ENCODE results near the gene ANO6.
"Not testable (repeated sequence)": the region's sequence is repeated elsewhere in the genome, so short reads cannot be mapped to it uniquely, and the experiment has no call there.

The ANO6 gene

DNA sequence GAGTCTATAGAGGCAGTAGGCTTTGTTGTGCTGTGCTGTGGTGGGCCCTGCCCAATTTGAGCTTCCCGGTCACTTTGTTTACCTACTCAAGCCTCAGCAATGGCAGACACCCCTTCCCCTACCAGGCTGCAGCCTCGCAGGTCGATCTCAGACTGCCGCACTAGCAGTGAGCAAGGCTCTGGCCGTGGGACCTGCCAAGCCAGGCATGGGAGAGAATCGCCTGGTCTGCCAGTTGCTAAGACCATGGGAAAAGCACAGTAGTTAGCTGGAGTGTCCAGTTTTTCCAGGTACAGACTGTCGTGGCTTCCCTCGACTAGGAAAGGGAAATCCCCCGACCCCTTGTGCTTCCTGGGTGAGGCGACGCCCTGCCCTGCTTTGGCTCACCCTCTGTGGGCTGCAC lies 26.3 kb downstream of the ANO6 start:
- DNase-seq (ENCODE audit: low spot score) (no peak), FAIRE-seq (no peak)

DNA sequence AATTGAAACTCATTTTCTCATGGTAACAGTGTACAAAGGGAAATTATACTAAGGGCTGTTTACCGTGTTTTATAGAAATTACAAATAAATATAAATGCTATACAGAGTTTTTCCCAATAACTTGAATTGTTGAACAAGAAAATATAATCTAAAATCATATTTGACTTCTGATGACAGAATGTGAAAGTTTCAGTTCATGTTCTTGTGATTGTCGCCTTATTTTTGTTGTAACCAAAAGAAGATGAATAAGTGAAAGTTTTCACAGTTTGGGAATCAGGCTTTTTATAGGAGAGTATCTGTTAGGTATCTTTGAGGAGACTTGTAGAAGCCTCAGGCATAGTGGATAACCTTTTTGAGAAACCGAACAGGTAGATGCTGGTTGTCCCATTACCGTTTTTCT lies 28.1 kb downstream of the ANO6 start:
- FAIRE-seq (no peak), DNase-seq (ENCODE audit: low spot score) (no peak)

DNA sequence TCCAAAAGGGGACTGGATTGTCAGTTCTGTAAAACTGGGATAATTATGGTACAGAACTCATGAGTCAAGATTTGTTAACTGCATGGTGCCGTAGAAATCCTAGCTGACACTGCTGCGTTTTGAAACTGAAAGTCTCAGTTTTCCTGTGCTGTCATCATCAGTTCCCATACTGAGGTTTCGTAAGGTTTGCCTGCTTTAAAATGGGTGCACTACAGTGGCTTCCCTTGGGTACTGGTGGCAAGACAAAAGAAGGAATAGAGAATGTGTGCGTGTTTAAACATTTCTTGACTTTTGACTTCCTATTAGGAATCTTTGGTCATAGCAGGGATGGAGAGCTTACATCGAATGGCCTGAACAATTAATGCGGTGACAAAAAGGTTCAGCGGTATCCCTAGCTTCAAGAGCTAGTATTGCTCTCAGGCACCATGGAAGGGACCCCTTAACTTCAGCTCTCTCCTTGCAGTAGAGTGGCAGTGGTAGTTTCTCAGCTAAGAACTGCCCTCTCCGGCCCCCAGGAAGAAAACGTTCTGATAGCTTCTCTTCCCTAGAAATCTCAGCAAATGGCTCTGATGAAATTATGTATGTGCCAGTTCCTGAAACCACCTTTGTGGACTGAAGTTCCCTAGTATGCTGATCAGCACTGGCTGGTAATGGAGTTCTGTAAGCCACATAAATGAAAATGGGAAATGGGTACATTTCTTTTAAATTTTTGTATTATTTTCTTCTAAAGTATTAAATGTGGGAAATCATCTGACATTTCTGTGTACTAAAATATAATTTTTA lies 28.9 kb downstream of the ANO6 start:
- DNase-seq (ENCODE audit: low spot score) (no peak), FAIRE-seq (no peak)

DNA sequence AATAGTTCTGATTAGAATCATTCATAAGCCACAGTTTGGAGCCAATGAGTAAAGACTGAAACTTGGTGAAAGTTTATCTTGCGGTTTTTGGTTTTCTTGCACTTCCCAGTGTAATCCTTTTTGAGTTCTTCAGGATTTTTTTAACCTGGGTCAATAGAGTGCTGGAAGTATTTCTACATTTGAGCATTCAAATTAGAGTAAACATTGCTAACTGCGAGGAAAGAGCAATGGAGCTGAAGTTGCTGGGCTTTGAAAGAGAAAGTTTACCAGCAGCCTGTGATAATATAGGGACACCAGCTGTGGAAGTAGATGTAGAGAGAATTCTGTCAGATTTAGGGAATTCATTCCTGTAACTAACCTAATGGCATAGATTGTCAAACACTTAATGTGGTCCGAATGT lies 30.3 kb downstream of the ANO6 start:
- DNase-seq (ENCODE audit: low spot score), result no peak
- FAIRE-seq, result no peak

DNA sequence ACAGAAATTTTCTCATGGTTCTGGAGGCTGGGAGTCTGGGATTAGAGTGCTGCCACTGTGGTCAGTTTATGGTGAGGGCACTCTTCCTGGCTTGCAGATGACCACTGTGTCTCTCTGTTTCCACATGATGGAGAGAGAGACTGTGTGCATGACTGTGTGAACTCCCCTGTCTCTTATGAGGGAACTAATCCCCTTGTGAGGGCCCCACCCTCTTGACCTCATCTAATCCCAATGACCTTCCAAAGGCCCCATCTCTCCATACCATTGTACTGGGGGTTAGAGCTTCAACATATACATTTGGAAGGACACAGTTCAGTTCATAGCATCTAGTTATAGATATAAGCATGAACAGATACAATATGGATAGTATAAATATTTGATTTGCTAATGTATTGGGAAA lies 31.7 kb downstream of the ANO6 start:
- FAIRE-seq (no peak), DNase-seq (ENCODE audit: low spot score) (no peak)

DNA sequence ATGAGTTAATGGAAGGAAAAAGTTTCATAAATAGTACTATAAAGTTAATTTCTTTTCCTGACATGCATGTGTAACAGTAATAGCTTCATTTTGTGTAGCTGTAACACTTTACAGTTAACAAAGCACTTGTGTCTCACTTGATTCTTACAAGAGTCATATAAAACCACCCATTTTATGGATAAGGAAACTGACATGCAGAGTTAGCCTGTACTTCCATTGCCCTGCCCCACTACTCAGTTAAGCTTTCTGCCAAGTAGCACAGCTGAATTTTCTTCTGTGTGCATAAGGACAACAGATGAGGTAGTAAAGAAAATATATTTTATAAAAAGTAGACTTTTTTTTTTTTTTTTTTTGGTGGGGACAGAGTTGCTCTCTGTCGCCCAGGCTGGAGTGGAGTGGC lies 32.2 kb downstream of the ANO6 start:
- FAIRE-seq (no peak), DNase-seq (ENCODE audit: low spot score) (no peak)

DNA sequence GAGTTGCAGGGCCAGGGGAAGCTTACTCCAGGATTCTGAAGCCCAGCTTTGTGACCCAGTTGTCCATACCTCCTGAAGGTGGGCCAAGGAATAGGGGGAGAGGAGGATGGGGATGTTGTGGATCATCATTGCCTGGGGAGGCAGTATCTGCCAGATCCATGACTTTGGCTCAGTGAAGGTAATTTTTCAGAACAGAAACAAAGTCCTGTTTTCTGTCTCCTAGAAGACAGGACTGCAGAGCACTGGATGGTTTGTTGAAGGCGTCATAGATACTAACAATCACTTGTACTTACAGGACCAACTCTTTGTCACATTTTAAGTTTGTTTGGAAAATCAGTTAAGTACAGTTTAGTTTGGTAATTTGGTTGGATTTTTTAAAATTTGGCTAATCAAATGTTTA lies 38.4 kb downstream of the ANO6 start:
- FAIRE-seq (no peak), DNase-seq (ENCODE audit: low spot score) (no peak)

DNA sequence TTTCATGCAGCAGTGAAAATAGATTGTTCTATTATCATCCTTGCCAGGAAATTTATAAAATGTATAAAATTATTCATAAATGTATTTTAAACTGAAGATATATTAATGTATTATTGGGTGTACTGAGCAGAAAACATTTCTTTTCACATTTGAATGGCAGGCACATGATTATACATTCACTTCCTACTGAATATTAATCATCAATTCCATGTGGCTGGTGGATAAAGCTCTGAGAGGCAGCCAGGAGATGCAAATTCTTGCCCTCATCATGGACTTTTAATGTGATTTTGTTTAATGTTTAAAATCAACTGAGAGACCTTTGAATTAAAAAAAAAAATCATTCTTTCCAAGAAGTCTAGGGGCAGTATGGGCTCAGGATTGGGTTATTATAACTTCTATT lies 40.8 kb downstream of the ANO6 start:
- DNase-seq (ENCODE audit: low spot score) (no peak), FAIRE-seq (no peak)

DNA sequence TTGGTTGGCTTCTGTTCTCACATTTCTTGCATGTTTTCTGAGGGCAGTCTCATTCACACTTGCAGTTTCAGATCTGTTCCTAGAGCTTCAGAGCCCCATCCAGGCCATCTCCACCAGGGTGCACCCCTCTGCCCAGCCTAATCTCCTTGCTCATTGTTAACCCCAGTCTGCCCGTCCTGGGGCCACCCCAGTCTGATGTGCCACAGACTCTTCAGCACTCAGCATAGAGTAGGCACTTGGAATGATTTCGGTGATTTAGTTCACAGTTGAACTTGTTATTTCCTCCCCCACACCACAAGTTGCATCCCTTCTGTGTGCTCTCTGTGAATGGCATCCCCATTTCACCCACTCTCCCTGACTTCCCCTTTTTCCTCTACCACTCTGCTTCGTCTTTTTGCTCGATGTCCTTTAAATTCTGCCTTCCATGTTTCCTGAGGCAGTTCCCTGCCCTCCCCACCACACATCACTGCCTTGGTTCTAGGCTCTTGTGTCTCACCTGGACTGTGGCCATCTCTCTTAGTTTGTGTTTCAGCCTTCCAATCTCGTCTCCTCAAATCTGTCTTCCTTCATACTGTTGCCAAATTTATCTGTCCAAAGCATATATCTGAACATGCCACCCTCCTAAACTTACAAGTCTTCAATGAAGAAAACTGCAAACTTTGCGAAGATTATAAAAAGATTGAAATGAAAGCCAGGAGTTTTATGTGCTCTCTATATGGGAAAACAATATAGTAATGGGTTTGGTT lies 41.5 kb downstream of the ANO6 start:
- DNase-seq (ENCODE audit: low spot score) (no peak), FAIRE-seq (no peak)

DNA sequence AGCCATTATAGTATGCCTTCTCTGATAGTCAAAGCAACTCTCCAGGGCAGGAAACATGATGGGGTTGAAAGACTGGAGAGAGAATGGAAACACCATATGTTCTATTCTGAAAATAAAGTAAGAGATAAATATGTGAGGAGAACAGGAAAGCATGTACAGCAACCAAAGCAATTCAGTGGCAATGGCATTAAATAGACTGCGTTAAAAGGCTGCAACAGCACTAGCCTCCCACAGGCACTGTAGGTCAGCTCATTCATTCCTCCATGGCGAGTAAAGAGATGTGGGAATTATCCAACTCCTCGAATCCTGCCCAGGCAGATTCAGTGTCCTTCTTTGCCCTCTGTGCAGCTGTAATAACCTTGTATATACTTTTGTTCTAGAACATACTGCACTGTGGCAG lies 43.8 kb downstream of the ANO6 start:
- DNase-seq (ENCODE audit: low spot score), result no peak
- FAIRE-seq, result no peak

DNA sequence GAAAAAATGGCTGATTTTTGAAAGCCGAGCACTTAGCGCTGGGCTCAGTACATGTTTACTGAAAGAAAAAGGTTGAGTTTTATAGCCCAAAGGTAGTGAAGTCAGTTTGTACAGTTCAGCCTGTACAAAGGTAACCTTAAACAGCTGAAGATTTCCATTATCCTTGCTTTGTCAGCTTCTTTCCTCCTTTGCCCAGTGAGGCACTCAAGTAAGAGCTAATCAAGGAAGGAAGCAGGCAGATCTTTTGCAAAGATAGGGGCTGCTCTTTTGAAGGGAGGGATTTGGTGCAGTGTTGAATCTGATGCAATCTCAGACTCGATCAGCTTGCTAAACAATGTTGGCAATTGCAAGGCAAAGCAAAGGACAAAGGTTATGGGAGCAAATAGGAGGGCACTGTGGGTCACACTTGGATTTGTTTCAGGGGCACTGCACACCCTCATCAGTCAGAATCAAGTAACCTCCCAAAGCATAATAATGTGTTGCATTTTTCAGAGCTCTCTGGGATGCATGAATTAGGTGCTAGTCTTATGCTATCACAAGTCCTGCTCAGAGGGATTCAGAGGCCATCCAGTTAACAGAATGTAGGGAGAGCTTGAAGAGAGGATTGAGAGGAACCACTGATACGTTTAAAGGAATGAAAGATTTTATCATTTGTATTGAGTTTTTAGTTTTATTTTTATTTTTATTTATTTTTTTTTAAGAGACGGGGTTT lies 44.4 kb downstream of the ANO6 start:
- DNase-seq (ENCODE audit: low spot score) (no peak), FAIRE-seq (no peak)

DNA sequence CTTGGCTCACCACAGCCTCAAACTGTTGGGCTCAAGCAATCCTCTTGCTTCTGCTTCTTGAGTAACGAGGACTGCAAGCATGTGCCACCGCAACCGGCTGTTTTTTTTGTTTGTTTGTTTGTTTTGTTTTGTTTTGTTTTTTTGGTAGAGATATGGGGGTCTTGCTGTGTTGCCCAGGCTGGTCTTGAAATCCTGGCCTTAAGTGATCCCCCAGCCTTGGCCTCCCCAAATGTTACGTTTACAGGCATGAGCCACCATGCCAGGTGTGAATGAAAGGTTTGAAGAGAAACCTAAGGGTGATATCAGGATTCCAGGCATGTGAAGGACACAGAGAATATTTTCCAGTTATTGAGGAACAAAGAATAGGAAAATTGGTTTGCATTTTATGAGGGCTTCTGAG lies 45.0 kb downstream of the ANO6 start:
- no peak for FAIRE-seq
- no peak for DNase-seq (ENCODE audit: low spot score)

DNA sequence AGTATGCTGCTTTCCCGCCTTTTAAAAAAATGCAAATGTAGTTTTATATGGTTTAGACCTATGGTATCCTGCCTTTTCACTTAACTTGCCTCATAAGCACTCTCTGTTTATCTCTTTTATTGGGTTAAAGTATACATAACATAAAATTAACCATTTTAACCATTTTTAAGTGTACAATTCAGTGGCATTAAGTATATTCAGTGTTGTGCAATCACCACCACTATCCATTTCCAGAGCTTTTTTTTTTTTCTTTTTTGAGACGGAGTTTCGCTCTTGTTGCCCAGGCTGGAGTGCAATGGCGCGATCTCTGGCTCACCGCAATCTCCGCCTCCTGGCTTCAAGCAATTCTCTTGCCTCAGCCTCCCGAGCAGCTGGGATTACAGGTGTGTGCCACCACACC lies 46.3 kb downstream of the ANO6 start:
- DNase-seq (ENCODE audit: low spot score); FAIRE-seq: not testable (repeated sequence)

DNA sequence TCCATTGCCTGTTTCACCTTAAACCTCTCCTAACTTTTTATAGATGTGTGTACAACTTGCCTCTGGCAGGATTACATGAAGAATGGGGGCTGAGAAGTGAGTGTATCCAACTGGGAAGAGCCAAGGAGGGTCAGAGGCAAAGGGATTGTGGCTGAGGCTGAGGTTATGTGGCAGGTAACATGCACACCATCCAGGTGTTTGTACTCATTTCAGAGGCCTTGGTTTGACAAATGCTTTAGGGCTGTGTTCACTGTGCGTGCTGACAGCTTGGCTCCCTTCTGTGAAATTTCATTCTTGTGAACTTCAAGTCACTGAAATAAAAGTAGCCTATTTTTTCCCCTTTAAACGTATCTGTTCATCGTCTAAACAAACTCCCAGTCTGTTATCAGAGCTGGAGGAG lies 47.7 kb downstream of the ANO6 start:
- FAIRE-seq, result no peak

DNA sequence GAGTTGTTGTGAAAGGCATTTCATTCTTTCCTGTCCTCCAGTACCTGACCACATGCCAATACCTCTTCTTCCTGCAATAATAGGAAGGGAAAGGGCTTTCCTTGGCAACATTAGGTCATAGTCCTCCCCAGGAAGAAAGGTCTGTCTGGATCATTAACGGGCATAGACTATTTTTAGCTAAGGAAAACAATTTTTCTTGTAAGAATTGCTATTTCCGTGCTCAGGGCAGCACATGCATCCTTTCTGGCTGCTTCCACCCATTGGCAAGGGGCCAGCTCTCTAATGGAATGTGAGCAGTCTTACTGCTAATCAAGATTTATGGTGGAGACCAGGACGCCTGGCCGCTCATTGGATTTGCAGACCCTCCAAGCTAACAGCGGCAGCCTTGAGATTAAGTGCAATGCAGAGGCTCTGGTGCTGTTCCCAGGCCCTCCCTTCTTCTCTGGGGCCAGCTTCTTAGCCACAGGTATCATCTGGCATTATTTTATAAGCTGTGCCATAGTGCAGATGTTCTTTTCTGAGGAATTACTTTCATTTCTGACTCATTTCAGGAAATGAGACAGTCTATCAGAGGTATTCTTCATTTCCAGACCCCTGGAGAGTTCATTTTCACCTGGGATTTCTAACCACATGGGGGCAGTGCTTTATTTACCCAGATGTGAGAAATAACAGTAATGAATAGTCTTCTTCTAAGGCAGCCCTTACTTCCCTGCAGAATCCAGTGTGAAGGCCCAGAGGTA lies 52.9 kb downstream of the ANO6 start:
- DNase-seq (ENCODE audit: low spot score) (peak; percentile 69), FAIRE-seq (peak; percentile 61)

More for the DNA sequence above, 47.7 kb downstream of the ANO6 start:
- no peak for DNase-seq (ENCODE audit: low spot score)

DNA sequence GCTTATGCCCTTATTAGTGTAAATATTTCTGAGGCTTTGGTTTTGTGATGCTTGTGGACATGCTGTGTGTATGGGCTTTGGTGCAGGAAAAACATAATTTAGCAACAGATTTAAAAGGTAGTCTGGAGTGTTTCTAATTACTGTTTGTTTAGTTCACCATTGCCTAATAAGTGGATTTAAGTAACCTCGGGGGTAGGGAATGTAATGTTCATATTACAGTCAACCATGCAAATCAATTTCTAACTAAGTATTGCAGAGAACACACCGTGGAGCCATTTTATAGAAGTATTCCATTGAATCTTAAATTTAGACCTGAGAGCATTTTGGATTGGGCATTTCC lies 53.5 kb downstream of the ANO6 start:
- no peak for FAIRE-seq
- no peak for DNase-seq (ENCODE audit: low spot score)

DNA sequence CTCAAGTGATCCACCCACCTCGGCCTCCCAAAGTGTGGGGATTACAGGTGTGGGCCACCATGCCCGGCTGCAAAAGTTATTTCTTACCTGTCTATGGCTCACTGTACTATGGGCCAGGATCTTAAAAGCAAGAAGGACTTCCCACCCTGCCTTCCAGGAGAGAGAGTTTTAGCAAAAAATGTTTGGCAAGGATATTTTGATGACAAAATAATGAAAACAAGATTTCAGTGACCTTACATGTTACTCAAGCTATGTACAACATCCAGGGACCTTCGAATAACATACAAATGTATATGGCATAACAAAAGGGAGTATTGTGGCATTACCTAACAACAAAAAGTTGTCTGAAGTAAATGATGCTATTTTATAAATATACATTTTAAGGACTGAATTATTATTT lies 55.1 kb downstream of the ANO6 start:
- FAIRE-seq (no peak), DNase-seq (ENCODE audit: low spot score) (no peak)

DNA sequence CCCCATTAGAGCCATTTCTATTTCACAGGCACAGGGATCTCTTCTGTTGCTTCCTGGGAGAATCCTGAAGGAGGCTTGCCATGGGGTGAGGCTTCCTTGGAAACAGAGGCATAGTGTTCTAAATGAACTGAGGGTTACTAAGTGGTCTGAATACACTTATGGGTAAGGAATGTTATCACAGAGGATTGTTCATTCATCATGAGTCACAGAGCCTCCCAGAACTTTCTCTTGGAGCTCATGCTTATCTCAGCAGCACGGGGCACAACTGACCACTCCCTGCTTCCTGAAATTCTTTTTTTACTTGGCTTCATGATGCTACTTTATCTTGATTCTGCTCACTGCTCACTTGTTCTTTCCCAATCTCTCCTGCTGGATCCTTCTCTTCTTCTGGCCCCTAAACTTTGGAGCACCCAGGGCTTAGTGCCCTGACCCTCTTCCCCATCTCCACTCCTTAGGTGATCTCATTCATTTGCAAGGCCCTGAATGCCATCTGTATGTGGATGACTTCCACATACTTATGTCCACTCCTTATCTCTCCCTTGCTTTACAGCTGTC lies 57.9 kb downstream of the ANO6 start:
- DNase-seq (ENCODE audit: low spot score) (peak; percentile 96), FAIRE-seq (peak; percentile 93)

DNA sequence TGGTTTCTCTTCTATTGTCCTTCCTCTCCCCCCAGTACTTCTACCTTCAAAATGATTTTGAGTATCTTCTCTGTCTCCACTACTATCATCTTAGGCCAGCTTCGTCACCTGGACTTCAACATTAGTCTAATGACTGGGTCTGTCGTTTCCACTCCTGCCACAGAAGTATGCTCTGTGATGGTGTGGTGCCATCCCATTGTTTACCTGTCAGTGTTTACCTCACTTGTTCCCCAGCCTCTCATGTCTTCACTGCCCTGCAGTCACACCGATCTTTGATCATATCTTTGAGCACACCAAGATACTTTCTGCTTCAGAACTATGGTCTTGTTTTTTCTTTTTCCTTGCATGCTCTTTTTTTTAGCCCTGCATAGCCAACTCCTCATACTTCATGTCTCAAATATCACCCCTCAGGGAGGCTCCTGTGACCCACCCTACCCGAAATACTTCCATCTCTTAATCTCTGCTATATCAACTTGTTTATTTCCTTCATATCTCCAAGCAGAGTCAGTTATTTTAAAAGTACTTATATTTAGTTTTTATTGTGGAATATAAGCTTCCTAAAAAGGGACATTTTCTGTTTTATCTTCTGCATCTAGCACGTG lies 60.4 kb downstream of the ANO6 start:
- FAIRE-seq (no peak), DNase-seq (ENCODE audit: low spot score) (no peak)

DNA sequence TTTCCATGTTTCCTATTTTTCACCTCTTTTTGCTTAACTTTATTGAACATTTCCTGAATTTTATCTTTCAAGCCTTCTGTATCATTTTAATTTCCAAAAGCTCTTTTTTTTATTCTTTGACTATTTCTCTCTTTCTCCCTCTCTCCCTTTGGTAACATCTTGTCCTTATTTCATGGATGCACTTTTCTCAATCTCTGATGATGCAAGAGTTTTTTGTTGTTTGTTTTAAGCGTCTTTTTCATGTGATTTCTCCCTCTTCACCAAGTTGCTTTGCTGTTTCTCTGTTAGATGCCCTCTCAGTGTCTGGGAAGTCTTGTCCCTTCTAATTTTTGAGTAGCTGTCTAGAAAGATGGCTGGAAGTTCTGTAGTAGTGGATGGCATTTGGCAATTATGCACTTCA lies 62.6 kb downstream of the ANO6 start:
- DNase-seq (ENCODE audit: low spot score) (no peak), FAIRE-seq (no peak)
